GM12878 (cell line): Measurements from ENCODE around the gene SCYL1. TPM values are rescaled to one million over a fixed set of nuclear protein-coding genes. Genes with fewer than 3 reads are reported as not detected.

Experiments used
- ATAC-seq: fragments of 200-7000 bp; cut with Tn5 transposase; 3 replicates; pipeline ENCODE4 v1.9.1; 2020; ENCODE audit warnings: mild to moderate bottlenecking, moderate library complexity
- BruUV-seq: library from RNA; stranded (reverse); fragments of 400-500 nt; replicated peaks from 2 replicates; lab custom pipeline; 2021; lab: Mats Ljungman, UMichigan
- CTCF ChIA-PET: fragments of 300-600 bp; sonication (Branson Sonifier 250); formaldehyde crosslinking; extraction: SDS; loops from one replicate; lab custom pipeline; 2021; ENCODE audit warnings: inconsistent platforms; lab: Yijun Ruan, JAX
- POLR2A ChIA-PET: fragments of 350-600 bp; formaldehyde crosslinking; extraction: SDS; loops from one replicate; lab custom pipeline; 2021; ENCODE audit warnings: inconsistent platforms; lab: Charles Lee
- RAD21 ChIA-PET: fragments of 300-600 bp; sonication (Branson Sonifier 250); formaldehyde crosslinking; loops from one replicate; lab custom pipeline; 2023; ENCODE audit warnings: antibody characterized with exemption; ENCODE audit not compliant: unreplicated experiment; lab: Charles Lee
- SMC1A ChIA-PET: fragments of 300-600 bp; sonication (Branson Sonifier 250); formaldehyde crosslinking; loops from one replicate; lab custom pipeline; 2023; ENCODE audit not compliant: unreplicated experiment, uncharacterized antibody; lab: Charles Lee
- DNase-seq: peaks from one replicate; pipeline ENCODE4 v3.0.0-alpha.2; 2011; ENCODE audit warnings: low read depth, low spot score
- FAIRE-seq: peaks from 3 replicates; lab custom pipeline; 2011; peaks lifted over from hg19 to GRCh38; lab: Jason Lieb, UNC
- H2AFZ ChIP-seq: 2 replicates; pipeline ENCODE4 v1.6.0; 2011; ENCODE audit warnings: low read depth, low read length, control low read depth; ENCODE audit not compliant: control insufficient read depth
- H3K27ac ChIP-seq: 2 replicates; pipeline ENCODE4 v1.5.1; 2011; ENCODE audit warnings: control low read depth; ENCODE audit not compliant: control insufficient read depth, insufficient read depth
- H3K27me3 ChIP-seq, 2 experiments: replicated peaks in 1 of 2; 2 replicates each; pipeline versions ENCODE4 v1.6.0 to v1.6.1; 2011; ENCODE audit warnings: low read length in 1 of 2; ENCODE audit not compliant: control insufficient read depth in 2 of 2, insufficient read depth in 2 of 2
- H3K36me3 ChIP-seq, 2 experiments: 2 replicates each; pipeline ENCODE4 v1.5.1; 2011; ENCODE audit warnings: low read length in 1 of 2; ENCODE audit not compliant: control insufficient read depth in 2 of 2, insufficient read depth in 2 of 2
- H3K4me1 ChIP-seq: 2 replicates; pipeline ENCODE4 v1.6.1; 2011; ENCODE audit warnings: mild to moderate bottlenecking, low read length, moderate library complexity, mixed read lengths; ENCODE audit not compliant: control insufficient read depth, insufficient read depth
- H3K4me2 ChIP-seq: 2 replicates; pipeline ENCODE4 v1.6.0; 2011; ENCODE audit warnings: control low read depth; ENCODE audit not compliant: control insufficient read depth, insufficient read depth
- H3K4me3 ChIP-seq: fragments of 200-600 bp; sonication (generic); 2 replicates; pipeline ENCODE4 v1.5.1; 2016
- H3K79me2 ChIP-seq: 2 replicates; pipeline ENCODE4 v1.6.0; 2011; ENCODE audit warnings: low read length; ENCODE audit not compliant: control insufficient read depth, insufficient read depth
- H3K9ac ChIP-seq: 2 replicates; pipeline ENCODE4 v1.8.0; 2011; ENCODE audit warnings: low read length, control low read depth, mixed read lengths; ENCODE audit not compliant: control insufficient read depth, insufficient read depth
- H3K9me3 ChIP-seq: replicated peaks from 3 replicates; pipeline ENCODE4 v1.5.1; 2011; ENCODE audit warnings: mild to moderate bottlenecking, low read length; ENCODE audit not compliant: control insufficient read depth, insufficient read depth
- H4K20me1 ChIP-seq: 2 replicates; pipeline ENCODE4 v1.6.0; 2011; ENCODE audit not compliant: control insufficient read depth, insufficient read depth
- ASH2L ChIP-seq: fragments of 300-600, 200-600 bp; sonication (generic); IDR thresholded peaks from 2 replicates; pipeline ENCODE4 v1.6.1; 2017; ENCODE audit warnings: low read depth, mild to moderate bottlenecking, borderline replicate concordance
- FOXK2 ChIP-seq: fragments of 450-650 bp; IDR thresholded peaks from 2 replicates; pipeline ENCODE4 v1.6.1; 2017; ENCODE audit warnings: mild to moderate bottlenecking, moderate library complexity
- GATAD2B ChIP-seq: fragments of 450-650 bp; conservative IDR thresholded peaks from 2 replicates; pipeline ENCODE4 v1.6.1; 2017; ENCODE audit warnings: low read depth, mild to moderate bottlenecking, moderate library complexity
- KLF5 ChIP-seq: fragments of 450-650 bp; IDR thresholded peaks from 2 replicates; pipeline ENCODE4 v1.6.1; 2014; ENCODE audit warnings: mild to moderate bottlenecking; ENCODE audit not compliant: partially characterized antibody
- ZZZ3 ChIP-seq: IDR thresholded peaks from 2 replicates; pipeline ENCODE4 v1.6.1; 2011; ENCODE audit warnings: low read depth; ENCODE audit not compliant: control insufficient read depth, insufficient read length
- WGBS: methylation state at CpG from one replicate; pipeline ENCODE4 v1.1.6; 2016; ENCODE audit warnings: low lambda C conversion rate; ENCODE audit not compliant: insufficient replicate concordance, insufficient coverage; ENCODE audit errors: missing lambda C conversion rate; 5-methylcytosine and 5-hydroxymethylcytosine counted together
- in situ Hi-C: fragments of 300-500 bp; cut with MboI; formaldehyde crosslinking; loops from 9 replicates; pipeline ENCODE4 v1.14.3; 2018; ENCODE audit warnings: mixed read lengths
- intact Hi-C: fragments of 100-400 bp; cut with micrococcal nuclease; formaldehyde crosslinking; loops from one replicate; pipeline ENCODE4 v1.14.2; 2022; ENCODE audit not compliant: unreplicated experiment
- polyA plus RNA-seq, 11 experiments: library from polyadenylated mRNA; depleted of rRNA in 4 of 11; unstranded in 6 of 11; stranded (reverse) in 5 of 11; fragments of >200 nt; fragmentation: Nextera tagmentation in 4 of 11; fragmentation: Illumina TruSeq in 1 of 11; extraction: Ambion mirVana in 4 of 11; extraction: Trizol in 1 of 11; gene quantifications; 1 replicate in 1 of 11; 2 replicates in 10 of 11; pipeline versions ENCODE4 v1.2.1 to v1.2.3, GENCODE V29; 2011 to 2016; ENCODE audit warnings: inconsistent platforms in 2 of 11, missing spikeins in 2 of 11, low read depth in 1 of 11
- total RNA-seq, 4 experiments: library from RNA; depleted of rRNA in 3 of 4; stranded (reverse); fragments of >200 nt in 3 of 4; fragmentation: Illumina TruSeq in 1 of 4; extraction: Trizol in 1 of 4; gene quantifications; 2 replicates each; pipeline versions ENCODE4 v1.2.1 to v1.2.3, GENCODE V29; 2013 to 2021
- TF ChIP-seq, protein P1 (sequence below): fragments of 450-650 bp; IDR thresholded peaks from 2 replicates; pipeline ENCODE4 v1.6.1; 2017; ENCODE audit warnings: antibody characterized with exemption, mild to moderate bottlenecking, moderate library complexity
- TF ChIP-seq, protein P2 (sequence below): IDR thresholded peaks from 2 replicates; pipeline ENCODE4 v1.6.1; 2012; ENCODE audit warnings: low read depth, low read length, improper control_type of control experiment
- TF ChIP-seq, protein P3 (sequence below): fragments of 150-350 bp; IDR thresholded peaks from 2 replicates; pipeline ENCODE4 v1.6.1; 2016; ENCODE audit warnings: low read depth, low read length

The SCYL1 gene
- total and polyA plus RNA-seq, 10 of the 15 experiments (the other 5 are each of a cell fraction or from before 2014, with no cell fraction given): 0.80 to 82.7 (median 51.2) TPM

DNA sequence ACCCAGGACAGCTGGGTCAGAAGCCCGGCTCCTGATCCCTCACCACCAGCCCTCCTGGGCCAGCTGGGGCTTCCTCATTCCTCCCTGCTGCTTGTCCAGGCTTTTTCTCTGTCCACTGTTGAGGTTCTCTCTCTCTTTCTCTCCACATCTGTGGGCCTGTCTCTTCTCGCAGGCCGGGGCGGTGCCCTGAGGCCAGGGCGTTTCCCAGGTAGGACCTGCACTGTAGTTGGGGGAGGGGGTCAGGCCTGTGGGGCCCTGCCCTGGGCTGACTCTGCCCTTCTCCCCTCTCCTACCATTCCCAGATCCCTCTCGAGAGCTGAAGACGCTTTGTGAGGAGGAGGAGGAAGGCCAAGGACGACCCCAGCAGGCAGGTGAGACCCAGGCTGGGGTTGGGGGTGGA lies 55.9 kb downstream of the SCYL1 start (continued):
- TF ChIP-seq, protein P1, sequence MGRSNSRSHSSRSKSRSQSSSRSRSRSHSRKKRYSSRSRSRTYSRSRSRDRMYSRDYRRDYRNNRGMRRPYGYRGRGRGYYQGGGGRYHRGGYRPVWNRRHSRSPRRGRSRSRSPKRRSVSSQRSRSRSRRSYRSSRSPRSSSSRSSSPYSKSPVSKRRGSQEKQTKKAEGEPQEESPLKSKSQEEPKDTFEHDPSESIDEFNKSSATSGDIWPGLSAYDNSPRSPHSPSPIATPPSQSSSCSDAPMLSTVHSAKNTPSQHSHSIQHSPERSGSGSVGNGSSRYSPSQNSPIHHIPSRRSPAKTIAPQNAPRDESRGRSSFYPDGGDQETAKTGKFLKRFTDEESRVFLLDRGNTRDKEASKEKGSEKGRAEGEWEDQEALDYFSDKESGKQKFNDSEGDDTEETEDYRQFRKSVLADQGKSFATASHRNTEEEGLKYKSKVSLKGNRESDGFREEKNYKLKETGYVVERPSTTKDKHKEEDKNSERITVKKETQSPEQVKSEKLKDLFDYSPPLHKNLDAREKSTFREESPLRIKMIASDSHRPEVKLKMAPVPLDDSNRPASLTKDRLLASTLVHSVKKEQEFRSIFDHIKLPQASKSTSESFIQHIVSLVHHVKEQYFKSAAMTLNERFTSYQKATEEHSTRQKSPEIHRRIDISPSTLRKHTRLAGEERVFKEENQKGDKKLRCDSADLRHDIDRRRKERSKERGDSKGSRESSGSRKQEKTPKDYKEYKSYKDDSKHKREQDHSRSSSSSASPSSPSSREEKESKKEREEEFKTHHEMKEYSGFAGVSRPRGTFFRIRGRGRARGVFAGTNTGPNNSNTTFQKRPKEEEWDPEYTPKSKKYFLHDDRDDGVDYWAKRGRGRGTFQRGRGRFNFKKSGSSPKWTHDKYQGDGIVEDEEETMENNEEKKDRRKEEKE: no peak
- TF ChIP-seq, protein P2, sequence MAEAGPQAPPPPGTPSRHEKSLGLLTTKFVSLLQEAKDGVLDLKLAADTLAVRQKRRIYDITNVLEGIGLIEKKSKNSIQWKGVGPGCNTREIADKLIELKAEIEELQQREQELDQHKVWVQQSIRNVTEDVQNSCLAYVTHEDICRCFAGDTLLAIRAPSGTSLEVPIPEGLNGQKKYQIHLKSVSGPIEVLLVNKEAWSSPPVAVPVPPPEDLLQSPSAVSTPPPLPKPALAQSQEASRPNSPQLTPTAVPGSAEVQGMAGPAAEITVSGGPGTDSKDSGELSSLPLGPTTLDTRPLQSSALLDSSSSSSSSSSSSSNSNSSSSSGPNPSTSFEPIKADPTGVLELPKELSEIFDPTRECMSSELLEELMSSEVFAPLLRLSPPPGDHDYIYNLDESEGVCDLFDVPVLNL: no peak

DNA sequence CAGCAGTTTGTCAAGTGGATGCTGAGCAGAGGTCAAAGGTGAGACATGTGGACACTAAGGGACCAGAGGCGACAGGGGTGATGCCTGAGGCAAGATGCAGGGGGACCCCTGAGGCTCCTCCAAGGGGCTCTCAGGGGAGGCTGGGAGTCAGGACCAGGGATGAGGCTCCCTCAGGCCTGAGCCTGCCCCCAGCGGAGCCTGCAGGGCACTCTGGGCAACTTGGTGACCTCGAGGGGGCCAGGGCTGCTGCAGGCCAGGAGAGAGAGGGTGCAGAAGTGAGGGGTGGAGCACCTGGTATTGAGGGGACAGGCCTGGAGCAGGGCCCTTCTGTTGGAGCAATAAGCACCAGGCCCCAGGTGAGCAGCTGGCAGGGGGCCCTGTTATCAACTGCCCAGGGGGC lies 57.0 kb downstream of the SCYL1 start:
- Histone ChIP-seq H3K27me3 (no peaks in the 10 kb centered on the region), H3K36me3 (peaks cover 17% of the 10 kb centered on the region in 2 experiments; a peak in 3 of 4 replicates), H3K27ac (no peak overlapping the region), H3K4me3 (no peak overlapping the region), H3K4me1 (peaks cover 29% of the 10 kb centered on the region), H2AFZ (no peak overlapping the region), H3K4me2 (no peak overlapping the region), H3K9ac (no peak overlapping the region), H3K9me3 (no peaks in the 10 kb centered on the region), H4K20me1 (no peaks in the 10 kb centered on the region; the same call in 1 of the 2 replicates), H3K79me2 (peaks cover 34% of the 10 kb centered on the region)
- ChIA-PET CTCF (interaction anchor here (2.3 kb wide), 1 partner anchor 12 kb away, joined by 9 read pairs; no protein-coding TSS in a partner anchor), POLR2A (no interaction called here), SMC1A (no interaction called here), RAD21 (no interaction called here)
- DNase-seq (no peak), ATAC-seq (no peak), FAIRE-seq (no peak)
- BruUV-seq: no TSS peak
- WGBS: 68% methylated on average over 3 of the region's 3 CpGs
- no peak for TF ChIP-seq ASH2L
- no peak for TF ChIP-seq KLF5
- no peak for TF ChIP-seq FOXK2
- TF ChIP-seq, protein P3, sequence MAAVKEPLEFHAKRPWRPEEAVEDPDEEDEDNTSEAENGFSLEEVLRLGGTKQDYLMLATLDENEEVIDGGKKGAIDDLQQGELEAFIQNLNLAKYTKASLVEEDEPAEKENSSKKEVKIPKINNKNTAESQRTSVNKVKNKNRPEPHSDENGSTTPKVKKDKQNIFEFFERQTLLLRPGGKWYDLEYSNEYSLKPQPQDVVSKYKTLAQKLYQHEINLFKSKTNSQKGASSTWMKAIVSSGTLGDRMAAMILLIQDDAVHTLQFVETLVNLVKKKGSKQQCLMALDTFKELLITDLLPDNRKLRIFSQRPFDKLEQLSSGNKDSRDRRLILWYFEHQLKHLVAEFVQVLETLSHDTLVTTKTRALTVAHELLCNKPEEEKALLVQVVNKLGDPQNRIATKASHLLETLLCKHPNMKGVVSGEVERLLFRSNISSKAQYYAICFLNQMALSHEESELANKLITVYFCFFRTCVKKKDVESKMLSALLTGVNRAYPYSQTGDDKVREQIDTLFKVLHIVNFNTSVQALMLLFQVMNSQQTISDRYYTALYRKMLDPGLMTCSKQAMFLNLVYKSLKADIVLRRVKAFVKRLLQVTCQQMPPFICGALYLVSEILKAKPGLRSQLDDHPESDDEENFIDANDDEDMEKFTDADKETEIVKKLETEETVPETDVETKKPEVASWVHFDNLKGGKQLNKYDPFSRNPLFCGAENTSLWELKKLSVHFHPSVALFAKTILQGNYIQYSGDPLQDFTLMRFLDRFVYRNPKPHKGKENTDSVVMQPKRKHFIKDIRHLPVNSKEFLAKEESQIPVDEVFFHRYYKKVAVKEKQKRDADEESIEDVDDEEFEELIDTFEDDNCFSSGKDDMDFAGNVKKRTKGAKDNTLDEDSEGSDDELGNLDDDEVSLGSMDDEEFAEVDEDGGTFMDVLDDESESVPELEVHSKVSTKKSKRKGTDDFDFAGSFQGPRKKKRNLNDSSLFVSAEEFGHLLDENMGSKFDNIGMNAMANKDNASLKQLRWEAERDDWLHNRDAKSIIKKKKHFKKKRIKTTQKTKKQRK: no peak
- TF ChIP-seq ZZZ3: no peak
- no peak for TF ChIP-seq GATAD2B
- in situ Hi-C loops (no loop called here), intact Hi-C loops (no loop called here)
